ENCODE data around the gene HSPB6.

GRCh38 chr19:35725216-35725861 is 31.5 kb downstream of the HSPB6 start:
- no peak for TF ChIP-seq POLR2A (IDR thresholded peaks at IDR 0.05)
- TF ChIP-seq CTCF (IDR thresholded peaks at IDR 0.05): no peak

Measured in esophagus squamous epithelium (tissue), 4 donors.